ENCODE results near the gene MINPP1.
"Not testable (repeated sequence)": the region's sequence is repeated elsewhere in the genome, so short reads cannot be mapped to it uniquely, and the experiment has no call there.

GRCh38 chr10:87461751-87462150, 42.9 kb upstream of the MINPP1 start:
- not testable (repeated sequence) for TF ChIP-seq EZH2 (IDR thresholded peaks at IDR 0.05; ENCODE audit: insufficient read depth, poor library complexity, severe bottlenecking); EZH2phosphoT487 (IDR thresholded peaks at IDR 0.05; ENCODE audit: insufficient read depth, low read depth)

Measured in GM23248 (cell line).